ENCODE results near the gene DAND5. TPM values are rescaled to one million over a fixed set of nuclear protein-coding genes. Genes with fewer than 3 reads are reported as not detected.
A peak's percentile ranks its signal among the peaks of the same experiment; 100 is the strongest.

The DAND5 gene
- total RNA-seq, 1 experiment from 2014 or later = not detected

DNA sequence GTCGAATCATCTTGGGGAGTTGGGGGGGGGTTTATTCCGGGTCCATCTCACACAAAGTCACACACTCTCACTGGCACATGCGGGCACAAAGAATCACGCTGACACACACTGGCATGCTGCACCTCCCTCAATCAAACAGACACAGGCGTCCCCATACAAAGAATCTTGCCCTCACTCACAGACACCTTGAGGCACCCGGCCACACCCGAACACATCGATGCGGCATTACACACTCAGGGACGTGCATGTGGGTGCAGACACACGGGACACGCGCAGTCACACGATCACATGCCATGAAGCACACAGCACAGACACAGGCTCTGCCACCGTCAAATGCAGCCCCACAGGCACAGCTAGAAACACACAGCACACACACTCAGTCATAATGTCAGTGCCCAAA lies 33.7 kb downstream of the DAND5 start:
- H3K4me3 ChIP-seq = no peak overlapping the region
- no peaks in the 10 kb centered on the region for H3K36me3 ChIP-seq
- no peak for DNase-seq
- H3K27ac ChIP-seq = no peak overlapping the region
- H3K9me3 ChIP-seq (replicated peaks) = no peaks in the 10 kb centered on the region
- H3K27me3 ChIP-seq = no peaks in the 10 kb centered on the region
- H3K4me1 ChIP-seq = no peaks in the 10 kb centered on the region

DNA sequence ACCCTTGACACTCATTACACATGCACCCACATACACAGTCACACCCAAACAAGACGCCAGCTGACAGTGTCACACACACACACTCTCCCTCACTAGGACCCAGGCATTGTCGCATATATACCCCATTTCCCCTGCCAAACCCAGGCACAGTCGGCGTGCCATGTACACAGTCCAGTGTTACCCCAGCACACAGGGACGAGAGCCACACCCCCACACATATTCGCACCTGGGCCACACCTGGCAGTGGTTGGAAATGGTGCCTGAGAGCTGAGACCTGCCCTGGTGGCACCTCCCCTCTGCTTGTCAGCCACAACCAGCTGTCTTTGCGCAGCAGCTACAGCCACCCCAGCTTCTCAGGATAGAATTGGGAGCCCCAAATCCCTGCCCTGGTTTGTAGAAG lies 34.9 kb downstream of the DAND5 start:
- Histone ChIP-seq H3K27ac (no peak overlapping the region), H3K9me3 (replicated peaks) (no peaks in the 10 kb centered on the region), H3K27me3 (no peaks in the 10 kb centered on the region), H3K36me3 (no peaks in the 10 kb centered on the region), H3K4me3 (no peak overlapping the region), H3K4me1 (no peaks in the 10 kb centered on the region)
- DNase-seq = no peak

DNA sequence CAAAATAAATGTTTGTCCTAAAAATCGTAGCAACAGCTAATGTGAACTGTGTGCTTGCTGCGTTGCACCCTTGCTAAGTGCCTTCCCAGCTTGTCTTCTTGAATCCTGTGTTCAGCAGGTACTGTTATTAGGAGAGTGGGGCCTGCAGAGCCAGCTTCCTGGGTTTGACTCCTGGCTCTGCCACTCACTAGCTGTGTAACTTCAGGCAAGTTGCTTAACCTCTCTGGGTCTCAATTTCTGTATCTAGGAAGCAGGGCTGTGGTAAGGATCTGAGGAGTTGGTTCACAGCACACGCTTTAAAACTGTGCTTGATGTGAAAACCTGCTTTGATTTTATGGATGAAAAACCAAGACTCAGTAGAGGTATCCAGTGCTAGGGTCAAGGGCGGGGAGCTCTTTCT lies 35.9 kb downstream of the DAND5 start:
- no peaks in the 10 kb centered on the region for H3K4me1 ChIP-seq
- no peaks in the 10 kb centered on the region for H3K27me3 ChIP-seq
- no peaks in the 10 kb centered on the region for H3K9me3 ChIP-seq (replicated peaks)

DNA sequence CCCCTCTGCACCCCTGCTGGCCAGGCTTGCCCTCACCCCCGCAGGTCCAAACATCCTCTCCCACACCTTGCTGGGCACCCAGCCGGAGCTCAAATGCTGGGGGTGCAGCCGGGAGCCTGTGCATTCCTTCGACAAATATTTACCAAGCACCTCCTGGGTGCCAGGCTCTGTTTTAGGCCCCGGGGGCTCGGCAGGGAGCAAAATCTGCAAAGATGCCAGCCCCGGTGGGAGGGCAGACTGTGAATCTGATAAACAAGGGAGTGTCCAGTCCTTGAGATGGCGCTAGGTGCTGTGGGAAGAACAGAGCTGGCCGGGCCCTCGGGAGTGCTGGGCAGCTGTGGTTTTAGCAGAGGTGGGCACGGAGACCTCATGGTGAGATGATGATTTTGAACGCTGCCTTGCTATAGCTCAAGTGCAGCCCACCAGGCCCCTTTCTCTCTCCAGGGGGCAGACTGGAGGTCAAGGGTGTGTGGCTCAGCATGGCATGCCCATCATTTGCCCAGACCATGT lies 36.5 kb downstream of the DAND5 start:
- DNase-seq = no peak
- Histone ChIP-seq H3K9me3 (replicated peaks) (no peaks in the 10 kb centered on the region), H3K4me3 (no peak overlapping the region), H3K27ac (no peak overlapping the region), H3K36me3 (no peaks in the 10 kb centered on the region), H3K27me3 (no peaks in the 10 kb centered on the region), H3K4me1 (no peaks in the 10 kb centered on the region)

More for the DNA sequence above, 35.9 kb downstream of the DAND5 start:
- Histone ChIP-seq H3K36me3 (no peaks in the 10 kb centered on the region), H3K4me3 (no peak overlapping the region), H3K27ac (no peak overlapping the region)
- no peak for DNase-seq

DNA sequence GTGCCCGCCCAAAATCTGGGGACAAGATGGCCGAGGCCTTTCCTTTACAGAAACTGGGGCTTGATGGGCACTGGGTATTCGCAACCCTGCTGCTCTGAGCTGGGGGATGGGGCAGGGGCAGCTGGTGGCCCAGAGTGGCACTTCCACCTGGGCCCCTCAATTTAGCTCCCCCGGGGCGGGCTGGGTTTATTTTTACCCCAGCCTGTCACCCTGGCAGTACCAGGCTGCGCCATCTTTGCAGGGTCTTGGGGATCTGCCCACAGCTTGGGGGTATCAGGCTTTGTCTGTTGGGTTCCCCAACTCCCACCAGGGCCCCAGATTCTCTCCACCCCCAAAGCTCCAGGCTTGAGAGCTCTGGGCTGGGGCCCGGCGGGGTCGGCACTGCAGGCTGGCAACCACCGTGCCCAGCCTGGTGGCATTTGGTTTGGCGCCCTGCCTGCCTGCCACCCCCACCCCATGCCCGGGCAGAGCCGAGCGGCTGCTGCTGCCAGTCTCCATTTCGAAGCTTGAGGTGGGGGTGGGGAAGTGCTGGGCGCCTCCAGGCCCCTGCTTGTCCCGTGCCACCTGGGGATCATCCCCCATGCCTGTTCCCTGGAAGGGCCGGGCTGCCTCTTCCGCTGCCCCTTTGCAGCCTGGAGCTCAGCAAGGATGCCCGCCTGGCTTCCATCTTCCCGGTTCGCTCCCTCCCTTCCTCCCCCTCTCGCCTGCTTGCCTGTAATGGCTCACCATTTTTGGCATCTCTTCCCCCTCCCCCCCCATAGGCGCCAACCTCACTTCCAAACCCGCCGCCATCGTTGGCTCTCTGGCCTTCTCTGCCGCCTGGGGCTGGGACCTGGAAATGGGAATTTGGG lies 37.3 kb downstream of the DAND5 start:
- H3K36me3 ChIP-seq = no peaks in the 10 kb centered on the region
- H3K4me3 ChIP-seq = no peak overlapping the region
- H3K27ac ChIP-seq = no peak overlapping the region
- DNase-seq = no peak
- no peaks in the 10 kb centered on the region for H3K9me3 ChIP-seq (replicated peaks)
- H3K4me1 ChIP-seq = no peaks in the 10 kb centered on the region
- H3K27me3 ChIP-seq = no peaks in the 10 kb centered on the region

DNA sequence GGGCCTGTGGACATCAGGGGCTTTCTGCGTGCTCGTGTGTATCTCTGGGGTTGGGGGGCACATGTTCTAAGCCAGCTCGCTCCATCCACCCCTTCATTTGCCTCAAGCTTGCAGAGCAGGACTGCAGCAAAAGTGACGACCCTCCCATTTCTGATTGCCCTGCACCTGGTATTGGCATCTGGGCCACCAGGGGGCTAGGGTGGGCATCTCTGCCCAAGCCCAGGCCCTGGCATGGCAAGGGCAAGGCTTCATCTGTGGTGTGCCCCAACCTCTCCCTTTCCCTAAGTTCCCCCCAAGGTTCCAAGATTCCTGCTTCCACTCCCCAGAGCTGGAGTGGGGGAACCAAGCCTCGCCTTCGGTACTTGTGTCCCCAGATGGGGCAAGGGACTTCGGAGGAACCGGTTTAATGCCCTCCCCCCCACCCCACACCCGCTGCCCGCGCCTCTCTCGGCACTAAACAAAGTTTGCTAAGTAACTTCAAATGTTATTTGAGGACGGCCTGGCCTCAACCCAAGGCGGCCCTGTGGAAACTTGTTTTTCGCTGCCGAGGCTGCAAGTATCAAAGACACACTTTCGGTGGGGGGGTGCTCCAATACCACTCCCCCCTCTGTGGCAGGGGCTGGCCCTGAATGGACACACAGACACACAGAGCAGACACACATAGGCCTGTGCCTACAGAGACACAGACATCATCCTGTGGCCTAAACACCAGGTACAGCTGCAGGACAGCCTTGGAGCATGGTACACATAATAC lies 38.1 kb downstream of the DAND5 start:
- no peak overlapping the region for H3K4me3 ChIP-seq
- no peak for DNase-seq
- no peaks in the 10 kb centered on the region for H3K36me3 ChIP-seq
- H3K27ac ChIP-seq = no peak overlapping the region
- no peaks in the 10 kb centered on the region for H3K9me3 ChIP-seq (replicated peaks)
- no peaks in the 10 kb centered on the region for H3K27me3 ChIP-seq
- no peaks in the 10 kb centered on the region for H3K4me1 ChIP-seq

DNA sequence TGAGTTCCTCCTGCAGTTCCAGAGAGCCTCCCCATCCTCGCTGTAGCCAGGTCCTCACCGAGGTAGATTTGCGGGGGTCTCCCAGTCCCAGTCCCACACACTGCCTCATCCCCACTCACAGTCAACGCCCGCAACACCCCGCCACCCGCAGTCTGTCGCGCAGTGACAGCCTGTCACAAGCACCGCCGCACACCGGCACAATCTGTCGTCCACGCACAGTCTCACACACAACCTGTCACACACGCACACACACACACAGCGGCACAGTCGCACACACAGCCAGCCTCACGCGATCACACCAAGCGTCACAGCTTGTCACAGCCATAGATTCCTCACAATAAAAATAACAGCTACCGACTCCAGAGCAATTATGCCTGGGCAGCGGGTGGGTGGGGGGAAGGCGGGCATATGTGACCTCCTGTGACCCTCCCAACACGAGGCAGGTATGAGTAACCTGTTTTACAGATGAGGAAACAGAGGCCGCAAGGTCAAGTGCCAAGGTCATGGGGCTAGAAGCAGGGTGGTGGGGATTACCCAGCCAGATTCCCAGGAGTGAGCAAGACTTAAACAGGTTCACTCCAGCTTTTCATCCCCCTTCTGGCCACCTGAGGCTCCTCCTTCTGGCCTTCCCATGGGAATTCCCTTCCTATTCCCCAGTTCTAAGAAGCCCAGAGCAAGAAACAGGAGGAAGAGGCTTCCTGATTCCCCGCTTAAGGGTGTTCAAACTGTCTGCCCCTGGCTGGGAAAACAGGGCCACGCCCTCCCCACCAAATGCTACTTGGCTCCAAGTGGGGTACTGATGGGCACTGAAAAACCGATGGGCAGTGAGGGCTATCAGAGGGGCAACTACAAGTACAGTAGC lies 39.8 kb downstream of the DAND5 start:
- no peaks in the 10 kb centered on the region for H3K36me3 ChIP-seq
- peaks cover 10% of the 10 kb centered on the region for H3K4me1 ChIP-seq
- DNase-seq = no peak
- no peaks in the 10 kb centered on the region for H3K9me3 ChIP-seq (replicated peaks)
- no peaks in the 10 kb centered on the region for H3K27me3 ChIP-seq
- no peak overlapping the region for H3K27ac ChIP-seq
- H3K4me3 ChIP-seq = no peak overlapping the region

DNA sequence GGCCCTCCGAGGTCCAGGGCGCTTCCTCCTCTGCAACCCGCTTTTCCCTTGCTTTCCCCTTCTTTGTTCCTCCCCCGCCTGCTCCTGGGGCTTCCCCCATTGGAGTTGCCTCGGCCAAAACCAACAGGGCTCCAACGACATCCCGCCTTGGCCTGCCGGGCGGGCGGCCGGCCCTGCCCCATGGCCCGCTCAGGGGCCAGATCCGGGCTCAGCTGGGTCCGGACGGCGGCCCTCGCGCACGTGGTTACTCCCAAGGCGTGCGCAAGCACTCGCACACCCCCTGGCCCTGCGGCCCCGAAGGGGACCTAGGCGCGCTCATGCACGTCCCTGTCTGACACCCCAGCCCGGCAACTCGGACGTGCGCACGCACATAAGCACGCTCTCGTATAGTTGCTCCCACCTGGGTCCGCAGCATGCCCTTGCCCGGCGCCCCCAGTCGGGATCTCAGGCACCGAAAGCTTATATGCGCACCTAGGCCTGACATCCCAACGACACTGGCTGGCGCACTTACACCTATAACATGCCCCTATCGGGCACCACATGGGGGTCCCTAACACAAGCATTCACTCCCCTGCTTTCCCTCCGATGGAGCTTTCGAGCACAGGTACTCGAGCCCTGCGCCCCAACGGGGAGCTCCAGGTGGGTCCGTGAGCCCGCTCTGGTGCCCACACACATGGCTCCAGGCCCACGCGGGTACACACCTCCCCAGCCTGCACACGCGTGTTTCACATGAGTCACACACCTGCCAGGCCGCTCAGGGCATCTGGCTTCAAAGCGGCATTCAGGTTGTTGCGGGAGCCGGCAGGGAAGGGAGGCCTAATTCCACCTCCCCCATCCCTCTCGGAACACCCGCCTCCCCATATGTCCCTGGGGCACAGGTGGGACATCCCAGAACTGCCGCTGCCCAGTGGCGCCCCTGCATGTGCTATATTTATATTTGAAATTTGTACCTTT lies 40.9 kb downstream of the DAND5 start:
- Histone ChIP-seq H3K4me3 (no peak overlapping the region), H3K27me3 (no peaks in the 10 kb centered on the region), H3K4me1 (peaks cover 10% of the 10 kb centered on the region), H3K36me3 (no peaks in the 10 kb centered on the region), H3K9me3 (replicated peaks) (no peaks in the 10 kb centered on the region), H3K27ac (no peak overlapping the region)
- DNase-seq = no peak

DNA sequence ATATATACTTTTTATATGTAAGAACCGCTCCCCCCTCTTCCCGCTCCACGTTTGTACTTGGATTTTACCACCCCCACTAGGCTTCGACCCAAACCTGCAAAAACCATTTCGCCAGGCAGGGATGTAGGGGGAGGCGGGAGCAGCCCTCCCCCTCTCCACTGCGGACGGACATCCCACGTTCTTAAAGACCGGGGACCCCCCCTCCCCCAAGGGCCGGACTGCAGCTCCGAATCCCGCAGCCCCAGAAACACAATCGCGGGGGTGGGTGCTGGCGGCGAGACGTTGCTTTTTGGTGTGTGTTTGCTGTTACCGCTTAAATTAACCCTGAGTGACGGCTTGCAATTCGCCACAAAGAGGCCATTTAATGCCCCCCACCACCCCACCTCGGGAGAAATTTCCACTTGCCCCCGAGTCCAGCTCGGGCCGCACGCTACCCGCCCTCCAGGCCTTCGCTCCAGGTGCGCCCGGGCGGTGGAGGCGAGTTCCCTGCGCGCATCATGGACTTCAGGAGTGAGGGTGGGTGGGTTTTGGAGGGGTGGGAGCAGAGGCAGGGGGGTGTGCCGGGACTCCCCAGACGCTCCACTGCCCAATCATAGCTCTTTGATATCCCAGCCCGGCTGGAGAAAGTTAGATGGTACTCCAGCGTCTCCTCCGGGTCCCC lies 41.7 kb downstream of the DAND5 start:
- Histone ChIP-seq H3K9me3 (replicated peaks) (no peaks in the 10 kb centered on the region), H3K4me3 (no peak overlapping the region), H3K36me3 (no peaks in the 10 kb centered on the region), H3K27ac (no peak overlapping the region), H3K27me3 (no peaks in the 10 kb centered on the region), H3K4me1 (peaks cover 16% of the 10 kb centered on the region)
- DNase-seq = no peak

DNA sequence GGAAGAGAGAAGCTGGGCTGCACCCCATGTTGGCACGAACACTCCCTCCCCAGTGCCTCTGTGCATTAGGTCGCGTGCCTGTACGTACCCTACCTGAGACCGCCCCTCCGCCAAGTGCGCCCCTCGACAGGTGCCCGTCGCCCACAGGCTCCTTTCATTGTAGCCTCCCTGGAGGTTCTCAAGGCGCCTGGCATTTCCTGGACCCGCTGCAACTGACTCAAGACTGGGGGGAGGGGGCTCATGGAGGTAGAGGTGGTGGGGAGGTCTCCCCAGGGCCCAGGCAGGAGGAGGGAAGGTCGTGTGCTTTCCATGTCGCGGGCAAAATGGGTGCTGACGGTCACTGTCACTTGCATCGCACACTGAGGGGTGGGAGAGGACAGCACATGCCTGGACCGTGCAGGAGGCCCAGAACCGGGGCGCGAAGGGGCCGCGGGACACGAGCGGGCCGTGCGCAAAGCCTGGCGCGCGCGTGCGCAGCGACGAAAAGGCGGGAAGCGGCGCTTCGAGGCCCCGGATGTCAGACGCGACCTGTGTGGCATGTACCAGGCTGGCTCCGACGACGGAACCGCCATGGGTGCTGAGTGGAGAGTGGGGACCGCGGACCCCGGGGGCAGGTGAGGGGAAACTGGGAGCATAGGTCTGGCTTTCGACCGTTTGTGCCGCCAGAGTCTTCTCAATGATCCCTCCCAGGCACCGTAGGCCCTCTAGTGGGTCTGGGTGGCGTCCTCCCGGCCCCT lies 42.4 kb downstream of the DAND5 start:
- H3K4me1 ChIP-seq = peaks cover 16% of the 10 kb centered on the region
- no peak overlapping the region for H3K27ac ChIP-seq
- DNase-seq = no peak
- H3K4me3 ChIP-seq = no peak overlapping the region
- H3K27me3 ChIP-seq = no peaks in the 10 kb centered on the region
- no peaks in the 10 kb centered on the region for H3K36me3 ChIP-seq
- no peaks in the 10 kb centered on the region for H3K9me3 ChIP-seq (replicated peaks)

DNA sequence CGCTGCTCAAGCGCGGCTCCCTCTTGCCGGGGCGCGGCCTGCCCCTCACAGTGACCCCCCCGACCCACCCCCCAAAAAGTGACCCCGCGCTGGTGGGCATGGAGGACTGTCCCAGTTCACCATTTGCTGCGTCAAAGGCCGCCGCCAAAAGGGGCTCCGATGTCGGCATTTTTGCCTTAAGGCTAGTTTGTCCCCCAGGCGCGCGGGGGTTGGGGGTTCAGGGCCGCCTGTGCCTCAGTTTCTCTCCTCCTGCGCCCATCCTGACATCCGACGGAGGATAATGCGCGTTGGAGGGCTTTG lies 43.0 kb downstream of the DAND5 start:
- H3K4me3 ChIP-seq = no peak overlapping the region
- peaks cover 16% of the 10 kb centered on the region for H3K4me1 ChIP-seq
- no peaks in the 10 kb centered on the region for H3K27me3 ChIP-seq
- no peak for DNase-seq
- H3K9me3 ChIP-seq (replicated peaks) = no peaks in the 10 kb centered on the region
- no peaks in the 10 kb centered on the region for H3K36me3 ChIP-seq
- no peak overlapping the region; the same call in 1 of the 2 replicates for H3K27ac ChIP-seq

DNA sequence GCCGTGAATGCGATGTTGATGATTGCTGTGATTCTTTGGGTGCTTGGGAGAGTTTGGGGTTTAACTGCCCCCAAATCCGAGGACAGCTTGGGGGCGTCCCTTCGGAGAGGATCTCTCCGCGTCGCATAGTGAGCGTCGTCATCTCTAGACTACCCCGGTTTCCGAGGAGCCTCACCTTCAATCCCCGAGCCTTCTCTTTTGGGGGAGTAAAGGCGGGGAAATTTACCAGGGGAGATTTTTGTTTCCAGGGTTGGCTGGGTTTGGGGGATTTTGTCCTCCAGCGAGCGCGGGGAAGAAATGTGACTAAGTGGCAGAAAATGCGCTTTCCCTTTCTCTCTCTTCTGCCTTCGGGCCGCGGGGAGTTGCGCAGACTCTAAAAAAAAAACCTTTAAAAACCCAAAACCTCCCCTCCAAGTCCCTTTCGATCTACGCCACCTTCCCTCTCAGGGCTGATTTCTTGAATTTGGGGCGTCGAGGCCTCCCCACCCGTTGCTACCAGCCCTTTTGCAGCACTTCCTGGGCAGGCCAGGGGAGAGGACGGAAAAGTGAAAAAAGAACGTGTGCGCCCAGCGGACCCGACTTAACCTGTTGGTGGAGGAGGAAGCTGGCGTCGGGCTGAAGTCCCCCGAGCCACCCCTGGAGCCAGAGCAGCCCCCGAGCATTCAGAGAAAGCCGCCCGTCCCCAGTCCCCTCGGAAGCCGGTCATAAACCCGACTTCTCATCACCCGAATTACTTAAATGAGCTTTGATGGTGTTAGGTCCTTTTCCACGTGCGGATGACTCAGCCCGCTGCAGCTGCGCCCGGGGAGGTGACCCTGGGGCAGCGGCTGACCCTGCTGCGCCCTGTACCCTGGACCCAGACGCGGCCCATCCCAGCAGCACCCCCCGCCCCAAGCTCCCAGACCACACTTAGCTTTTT lies 43.6 kb downstream of the DAND5 start:
- Histone ChIP-seq H3K4me3 (peak overlapping the region; percentile 19; the same call in 1 of the 2 replicates), H3K4me1 (peaks cover 16% of the 10 kb centered on the region), H3K36me3 (no peaks in the 10 kb centered on the region), H3K9me3 (replicated peaks) (no peaks in the 10 kb centered on the region), H3K27me3 (no peaks in the 10 kb centered on the region), H3K27ac (peak overlapping the region; percentile 52)
- DNase-seq = peak; percentile 41 to 51
